GM19351 (cell line): ENCODE data around the gene ARFGEF3.

ENCODE experiments used
- ATAC-seq: cut with Tn5 transposase; IDR thresholded peaks from one replicate; pipeline ENCODE4 v1.9.1; 2021; ENCODE audit warnings: mild to moderate bottlenecking, moderate library complexity; ENCODE audit not compliant: unreplicated experiment

The ARFGEF3 gene

DNA sequence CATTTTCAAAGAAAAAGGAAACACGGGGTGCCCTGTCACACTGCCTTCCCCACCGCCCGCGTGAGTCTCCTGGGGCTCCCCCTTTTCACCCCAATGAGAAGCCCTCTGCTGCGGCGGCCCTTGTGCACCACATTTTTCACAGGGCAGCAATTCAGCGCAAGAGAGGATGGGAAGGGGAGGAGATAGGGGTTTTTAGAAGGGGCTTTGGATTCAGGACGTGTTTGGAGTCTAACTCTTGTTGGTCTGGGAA, 726 bp upstream of the ARFGEF3 start:
- ATAC-seq, result no peak

DNA sequence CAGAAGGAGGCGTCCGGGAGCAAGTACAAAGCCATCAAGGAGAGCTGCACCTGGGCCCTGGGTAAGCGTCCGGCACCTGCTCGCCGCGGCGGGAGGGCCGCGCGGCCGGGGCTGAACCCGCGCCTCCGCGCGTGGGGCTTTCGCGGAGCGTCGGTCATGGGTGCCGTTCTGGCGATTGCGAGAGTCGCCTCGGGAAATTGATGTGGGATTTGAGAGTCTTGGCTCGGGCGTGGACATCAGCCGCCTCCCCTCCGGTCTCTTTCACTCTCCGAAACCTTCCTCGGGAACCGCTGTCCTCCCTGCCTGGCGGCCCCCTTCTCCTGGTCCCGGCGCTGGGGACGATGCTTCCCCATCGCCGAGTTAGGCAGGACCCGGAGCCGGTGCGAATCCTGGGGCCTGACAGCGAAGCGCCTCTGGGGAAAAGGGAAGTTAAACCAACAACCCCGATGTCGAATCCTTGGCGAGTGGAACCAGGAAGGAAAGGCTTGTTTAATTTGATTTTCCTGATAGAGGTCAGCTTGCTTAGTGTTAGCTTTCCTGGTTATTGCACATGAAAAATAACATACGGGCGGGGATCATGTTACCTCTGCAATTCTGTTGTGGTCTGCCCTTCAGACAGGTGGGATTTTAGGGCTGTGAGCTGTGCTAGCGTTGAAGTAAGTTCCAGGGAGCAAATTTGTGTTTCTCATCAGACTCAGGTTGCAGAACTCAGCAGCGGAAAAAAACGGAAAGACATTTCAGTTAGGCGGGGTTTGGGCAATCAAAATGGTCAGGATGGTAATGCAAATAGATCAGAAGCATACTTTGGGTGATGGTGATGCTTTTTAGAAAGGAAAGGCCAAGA, 594 bp downstream of the ARFGEF3 start:
- ATAC-seq, result peak; percentile 40

DNA sequence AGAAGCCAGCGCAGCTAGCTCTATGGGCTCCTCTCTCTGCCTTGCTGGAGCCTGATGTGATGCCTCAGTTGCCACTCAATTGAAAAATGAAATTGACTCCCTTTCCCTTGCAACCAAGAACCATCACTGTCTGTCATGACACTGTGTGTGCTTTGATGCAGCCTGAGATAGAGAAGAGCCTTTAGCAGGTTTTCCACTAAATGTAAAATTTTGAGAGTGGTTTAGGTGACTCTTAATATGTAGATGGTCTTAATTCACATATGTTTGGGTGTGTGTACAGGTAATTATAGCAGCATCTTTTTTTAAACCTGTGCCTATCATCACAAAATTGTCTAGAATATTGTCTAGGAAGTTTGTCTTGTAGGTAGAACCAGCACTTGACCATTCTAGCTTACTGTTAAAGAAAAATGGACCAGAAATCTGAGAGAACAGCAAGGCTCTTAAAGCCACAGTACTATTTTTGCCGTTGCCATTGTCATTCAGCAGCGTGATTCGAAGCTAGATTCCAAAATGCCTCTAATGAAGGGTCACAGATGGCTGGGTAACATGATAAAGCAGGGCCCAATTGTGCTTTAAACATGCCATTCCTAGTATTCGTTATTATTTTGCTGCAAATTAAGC, 1.3 kb downstream of the ARFGEF3 start:
- no peak for ATAC-seq

DNA sequence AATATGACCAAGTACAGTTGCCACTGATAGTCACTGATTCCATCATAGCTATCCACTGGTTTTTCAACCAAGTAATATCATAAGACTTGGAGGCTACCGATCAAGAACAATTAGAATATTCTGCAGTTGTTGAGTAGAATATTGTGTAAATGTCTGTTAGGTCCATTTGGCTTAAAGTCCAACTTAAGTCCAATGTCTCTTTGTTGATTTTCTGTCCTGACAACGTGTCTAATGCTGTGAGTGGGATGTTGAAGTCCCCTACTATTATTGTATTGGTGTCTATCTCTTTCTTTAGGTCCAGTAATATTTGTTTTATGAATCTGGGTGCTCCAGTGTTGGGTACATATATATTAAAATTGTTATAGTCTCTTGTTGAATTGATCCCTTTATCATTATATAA, 13.9 kb downstream of the ARFGEF3 start:
- no peak for ATAC-seq

DNA sequence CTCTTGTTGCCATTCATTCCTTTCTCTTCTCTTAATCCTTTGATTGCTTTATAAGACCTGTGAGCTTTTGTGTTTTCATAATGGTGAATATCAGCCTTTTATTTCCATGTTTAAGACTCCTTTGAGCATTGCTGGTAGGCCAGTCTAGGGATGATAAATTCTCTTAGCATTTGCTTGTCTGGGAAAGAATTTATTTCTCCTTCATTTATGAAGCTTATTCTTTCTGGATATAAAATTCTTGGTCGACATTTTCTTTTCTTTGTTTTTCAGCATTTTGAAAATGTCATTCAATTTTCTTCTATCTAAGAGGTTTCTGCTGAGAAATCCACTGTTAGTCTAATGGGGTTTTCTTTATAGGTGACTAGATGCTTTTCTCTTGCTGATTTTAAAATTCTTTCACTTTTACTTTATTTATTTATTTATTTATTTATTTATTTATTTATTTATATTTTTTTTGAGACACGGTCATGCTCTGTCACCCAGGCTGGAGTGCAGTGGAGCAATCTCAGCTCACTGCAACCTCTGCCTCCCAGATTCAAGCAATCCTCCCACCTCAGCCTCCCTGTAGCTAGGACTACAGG, 15.0 kb downstream of the ARFGEF3 start:
- no peak for ATAC-seq

DNA sequence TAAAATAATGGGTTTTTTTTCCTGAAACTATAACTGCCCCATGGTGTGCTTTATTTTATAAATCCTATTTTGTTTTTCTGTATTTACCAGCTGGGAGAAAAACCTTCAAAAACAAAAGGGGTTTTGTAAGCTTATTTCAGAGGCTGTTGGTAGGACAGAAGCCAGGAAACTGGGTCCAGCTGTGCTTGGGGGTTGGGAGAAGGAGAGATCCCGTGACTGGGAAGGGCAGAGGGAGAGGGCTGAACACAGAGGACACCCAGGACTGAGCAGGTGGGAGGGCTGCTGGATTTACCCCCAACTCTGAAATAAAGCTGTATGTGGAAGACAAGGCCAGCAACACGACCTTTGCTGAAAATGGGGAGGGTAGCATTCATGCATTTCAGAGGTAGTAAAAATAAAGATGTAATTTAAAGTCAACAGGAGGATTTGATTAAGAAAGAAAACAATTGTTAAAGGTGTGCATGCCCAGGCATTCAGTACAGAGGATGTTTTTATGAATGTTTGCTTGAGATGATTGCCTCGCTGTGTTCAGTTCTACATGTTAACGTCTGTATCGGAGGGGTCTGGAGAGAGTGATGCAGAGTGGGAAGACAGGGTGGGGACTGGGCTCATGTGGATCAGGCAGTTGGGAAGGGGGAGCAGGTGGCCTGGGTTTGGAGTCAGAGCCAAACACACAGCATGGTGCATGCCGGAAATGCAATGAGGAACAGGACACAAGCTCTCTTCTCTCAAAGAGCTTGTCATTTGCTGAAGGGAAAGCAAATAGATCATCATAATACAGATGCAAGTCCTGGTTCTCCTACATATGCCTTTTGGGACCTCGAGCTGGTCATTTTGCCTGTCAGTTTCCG, 21.4 kb downstream of the ARFGEF3 start:
- no peak for ATAC-seq

DNA sequence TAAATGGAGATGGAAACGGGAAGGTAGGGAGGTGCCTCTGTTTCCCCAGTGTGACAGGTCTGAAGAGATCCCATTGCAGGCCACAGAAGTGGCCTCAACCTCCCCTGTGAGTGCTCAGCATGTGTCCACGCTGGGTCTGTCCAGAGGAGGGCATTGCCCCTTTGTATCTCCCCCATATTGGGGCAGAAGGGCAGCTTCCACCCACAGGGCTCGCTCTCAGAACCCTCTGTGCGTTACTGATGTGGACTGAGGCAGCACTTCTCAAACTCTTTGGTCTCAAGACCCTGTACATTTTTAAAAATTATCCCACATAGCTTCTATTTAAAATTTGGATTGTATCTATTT, 22.0 kb downstream of the ARFGEF3 start:
- no peak for ATAC-seq

DNA sequence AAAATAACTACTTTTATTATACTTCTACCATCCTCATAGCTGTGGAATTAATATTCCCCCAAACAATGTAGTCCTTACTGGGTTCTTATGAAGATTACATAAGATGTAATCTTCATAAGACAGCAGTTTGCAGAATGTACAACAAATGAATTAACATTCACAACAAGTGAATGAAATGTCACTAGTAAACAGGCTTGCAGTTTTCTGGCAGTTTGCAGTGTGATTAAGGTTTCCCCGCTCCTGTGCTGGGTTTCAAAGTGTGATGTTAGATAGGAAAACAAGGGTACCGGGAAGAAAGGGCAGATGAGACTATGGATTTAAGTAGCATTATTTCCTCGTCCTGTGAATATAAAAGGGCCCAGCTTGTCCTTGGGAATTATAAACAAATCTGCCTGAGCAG, 22.5 kb downstream of the ARFGEF3 start:
- ATAC-seq, result no peak

DNA sequence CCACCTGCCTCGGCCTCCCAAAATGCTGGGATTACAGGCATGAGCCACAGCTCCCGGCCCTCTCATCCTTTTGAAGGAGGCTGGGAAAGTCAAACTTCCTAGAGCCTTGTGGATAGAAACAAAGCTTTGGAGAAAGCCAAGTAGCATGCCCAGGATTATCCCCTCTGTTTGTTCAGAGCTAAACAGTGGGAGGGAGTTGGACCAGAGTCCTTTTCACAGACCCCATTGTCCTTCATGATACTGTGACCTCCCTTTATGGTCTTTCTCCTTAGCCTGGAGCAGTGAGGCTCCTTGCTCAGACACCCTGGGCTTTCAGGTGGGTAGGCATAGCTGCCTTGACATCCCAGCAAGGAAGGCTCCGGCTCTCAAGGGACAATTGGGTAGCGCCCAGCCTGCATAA, 25.4 kb downstream of the ARFGEF3 start:
- ATAC-seq, result no peak

DNA sequence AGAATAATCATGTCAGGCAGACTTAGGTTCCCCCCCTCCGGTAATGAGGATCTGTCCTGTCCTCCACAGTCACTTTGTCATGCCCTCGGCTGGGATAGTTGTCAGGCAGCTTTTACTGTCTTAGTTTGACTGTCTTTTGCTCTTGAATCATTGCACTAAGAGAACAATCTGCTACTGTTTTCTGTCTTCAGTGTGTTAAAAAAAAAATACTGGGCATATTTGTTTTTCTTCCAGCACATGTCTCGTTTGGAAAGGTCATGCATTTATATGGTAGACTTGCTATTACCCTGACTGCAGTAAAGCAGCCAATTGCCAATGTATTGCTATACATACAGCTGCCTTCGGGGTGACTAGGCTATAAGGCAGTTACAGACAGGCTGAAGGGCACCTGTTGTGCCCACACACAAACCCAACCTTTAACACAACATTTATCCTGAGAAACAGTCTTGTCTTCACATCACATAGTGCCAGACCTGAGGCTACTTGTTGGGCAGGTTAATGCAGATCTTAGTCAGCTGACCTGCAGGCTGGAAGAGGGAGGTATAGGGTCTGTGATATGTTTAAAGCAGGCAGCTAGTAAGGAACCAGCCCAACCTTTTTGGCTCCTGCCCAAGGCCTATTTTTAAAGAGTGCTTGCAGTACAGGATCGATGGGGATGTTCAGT, 26.7 kb downstream of the ARFGEF3 start:
- no peak for ATAC-seq

DNA sequence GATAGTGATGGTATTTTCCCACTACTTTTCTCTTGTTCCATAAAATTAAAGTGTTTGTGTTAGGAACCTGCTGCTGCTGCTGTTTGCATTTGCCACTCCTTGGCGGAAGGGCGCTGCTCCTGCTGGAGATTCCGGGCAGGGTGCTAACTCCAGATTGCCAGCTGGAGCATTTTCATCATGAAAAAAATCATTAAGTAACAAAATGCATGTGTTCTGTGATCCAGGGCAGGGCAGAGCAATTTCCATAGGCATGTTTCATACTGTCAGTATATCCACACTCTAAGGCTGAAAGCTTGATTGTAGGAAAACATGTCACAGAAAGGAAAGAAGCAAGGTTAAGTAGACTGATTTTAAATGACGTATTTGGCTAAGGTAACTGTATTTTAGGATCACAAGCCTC, 32.5 kb downstream of the ARFGEF3 start:
- ATAC-seq, result no peak

DNA sequence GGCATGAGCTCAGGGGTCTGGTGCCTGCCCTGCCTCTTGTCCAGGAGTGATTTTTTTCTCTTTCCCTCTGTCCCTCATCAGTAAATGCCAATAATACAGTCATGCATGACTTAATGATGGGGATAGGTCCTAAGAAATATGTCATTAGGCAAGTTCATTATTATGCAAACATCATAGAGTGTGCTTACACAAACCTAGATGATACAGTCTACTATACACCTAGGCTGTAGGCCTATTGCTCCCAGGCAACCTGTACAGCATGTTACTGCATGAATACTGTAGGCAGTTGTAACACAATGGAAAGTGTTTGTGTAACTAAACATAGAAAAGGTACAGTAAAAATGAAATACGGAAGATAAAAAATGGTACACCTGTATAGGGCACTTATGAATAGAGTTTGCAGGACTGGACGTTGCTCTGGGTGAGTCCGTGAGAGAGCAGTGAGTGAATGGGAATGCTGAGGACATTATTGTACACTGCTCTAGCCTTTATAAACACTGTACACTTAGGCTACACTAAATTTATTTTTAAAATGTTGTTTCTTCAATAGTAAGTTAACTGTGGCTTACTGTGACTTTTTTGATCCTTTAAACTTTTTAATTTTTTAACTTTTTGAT, 34.5 kb downstream of the ARFGEF3 start:
- ATAC-seq, result no peak

DNA sequence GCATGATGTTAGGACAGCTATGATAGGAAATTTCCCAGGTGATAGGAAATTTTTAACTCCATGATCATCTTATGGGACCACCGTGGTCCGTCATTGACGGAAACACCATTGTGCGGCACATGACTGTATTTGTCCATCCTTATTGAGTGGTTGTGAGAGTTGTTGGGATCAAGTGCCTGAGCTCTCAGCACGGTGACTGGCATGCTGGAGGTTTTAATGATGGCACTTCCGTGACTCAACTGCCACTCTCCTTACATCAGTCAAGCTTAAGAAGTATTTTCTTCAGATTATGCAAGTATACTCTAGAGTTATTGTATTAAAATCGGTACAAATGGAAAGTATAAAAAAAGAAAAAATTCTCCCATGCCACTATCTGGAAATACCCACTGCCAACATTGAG, 35.8 kb downstream of the ARFGEF3 start:
- no peak for ATAC-seq

DNA sequence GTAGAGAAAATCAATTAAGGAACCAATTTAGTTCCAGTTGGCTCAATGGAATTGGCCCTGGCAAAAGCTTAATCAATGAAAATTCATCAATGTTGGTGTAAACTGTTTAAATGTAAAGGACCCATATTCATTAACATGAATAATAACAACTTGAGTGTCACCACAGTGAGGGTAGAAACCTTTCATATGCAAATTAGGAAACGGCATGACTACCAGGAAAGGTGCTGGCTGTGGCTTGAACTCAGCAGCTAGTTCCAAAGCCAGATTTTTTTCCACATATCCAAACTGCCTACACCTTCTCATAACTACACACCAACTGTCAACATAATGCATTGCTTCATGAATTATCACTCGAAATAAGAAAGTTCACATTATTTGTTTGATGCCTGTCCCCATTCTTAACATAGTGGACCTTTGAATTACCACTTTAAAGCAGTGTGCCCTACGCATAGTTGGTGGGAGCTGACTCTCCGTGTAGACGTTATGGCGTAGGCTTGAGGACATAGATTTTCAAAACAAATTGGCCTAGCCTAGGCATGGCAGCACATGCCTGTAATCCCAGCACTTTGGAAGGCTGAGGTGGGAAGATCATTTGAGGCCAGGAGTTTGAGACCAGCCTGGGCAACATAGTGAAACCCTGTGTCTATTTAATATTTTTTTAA, 36.8 kb downstream of the ARFGEF3 start:
- ATAC-seq, result no peak

DNA sequence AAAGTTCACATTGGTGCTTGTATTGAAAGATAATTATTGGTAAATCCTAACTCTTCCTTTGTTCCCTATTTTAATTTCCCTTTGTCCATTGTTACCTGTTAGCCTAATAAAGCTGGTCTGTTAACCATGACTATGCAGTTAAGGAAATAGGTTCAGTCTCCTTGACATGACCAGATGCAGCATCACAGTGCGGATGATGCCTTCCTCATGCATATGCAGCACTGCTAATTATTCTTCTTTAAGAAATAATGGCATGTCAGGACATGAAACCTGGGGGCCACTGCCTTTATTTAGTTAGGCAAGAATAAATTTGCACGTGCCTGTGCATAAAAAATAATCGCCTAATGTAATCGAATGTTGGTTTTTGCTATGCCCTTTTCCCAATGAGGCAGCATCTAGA, 40.1 kb downstream of the ARFGEF3 start:
- ATAC-seq, result no peak

DNA sequence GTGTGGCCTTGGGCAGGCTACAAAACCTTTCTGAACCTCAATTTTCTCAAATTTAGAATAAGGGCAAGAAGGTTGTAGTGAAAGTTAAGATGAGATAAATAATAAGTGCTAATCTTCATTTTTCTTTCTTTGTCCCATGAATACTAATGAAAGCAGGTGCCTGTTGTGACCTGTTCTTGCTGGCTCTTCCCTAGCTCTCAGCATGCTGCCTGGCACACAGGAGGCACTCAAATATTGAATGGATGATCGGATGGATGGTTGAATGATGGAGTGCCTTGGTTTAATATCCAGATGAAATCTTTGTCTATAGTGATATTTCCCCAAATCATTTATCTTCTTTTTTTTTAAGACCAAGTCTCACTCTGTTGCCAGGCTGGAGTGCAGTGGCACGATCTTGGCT, 41.6 kb downstream of the ARFGEF3 start:
- no peak for ATAC-seq

DNA sequence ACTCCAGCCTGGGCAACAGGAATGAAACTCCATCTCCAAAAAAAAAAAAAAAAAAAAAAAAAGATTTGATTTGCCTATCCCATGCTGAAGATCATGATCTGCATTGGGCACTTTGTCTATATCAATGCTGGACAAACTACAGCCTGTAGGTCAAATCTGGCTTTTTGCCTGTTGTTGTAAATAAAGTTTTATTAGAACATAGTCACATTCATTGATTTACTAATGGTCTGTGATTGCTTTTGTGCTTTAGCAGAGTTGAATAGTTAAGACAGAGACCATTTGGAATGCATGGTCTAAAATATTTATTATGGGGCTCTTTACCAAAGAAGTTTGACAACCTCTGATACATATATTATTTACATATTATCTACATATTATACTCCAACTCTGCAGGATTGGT, 42.6 kb downstream of the ARFGEF3 start:
- ATAC-seq, result no peak

DNA sequence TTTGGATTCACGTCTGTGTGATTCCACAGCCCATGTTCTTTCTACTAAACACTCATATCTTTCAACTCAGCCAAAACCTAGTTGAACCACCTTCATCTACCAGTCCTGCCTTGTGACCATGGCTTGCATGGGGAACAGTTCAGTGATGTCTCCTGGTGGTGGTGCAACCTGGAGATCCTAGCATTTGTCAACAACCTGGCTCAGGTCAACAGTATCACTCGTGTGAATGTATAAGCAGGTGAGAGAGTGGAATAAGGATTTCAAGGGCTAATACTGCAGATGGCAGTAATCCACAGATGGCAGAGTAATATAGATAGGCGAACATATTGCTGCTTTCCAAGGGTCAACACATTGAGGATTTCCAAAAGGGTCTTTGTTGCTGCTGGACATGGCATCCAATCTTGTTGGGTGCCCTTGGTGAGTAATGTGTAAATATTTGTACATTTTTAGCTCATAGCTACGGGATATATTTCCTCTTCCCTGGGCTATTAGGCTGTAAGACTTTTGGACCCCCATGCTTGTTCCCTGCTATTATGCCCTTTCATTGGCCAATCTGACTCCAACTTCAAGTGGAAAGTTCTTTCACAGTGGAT, 43.1 kb downstream of the ARFGEF3 start:
- ATAC-seq, result no peak

DNA sequence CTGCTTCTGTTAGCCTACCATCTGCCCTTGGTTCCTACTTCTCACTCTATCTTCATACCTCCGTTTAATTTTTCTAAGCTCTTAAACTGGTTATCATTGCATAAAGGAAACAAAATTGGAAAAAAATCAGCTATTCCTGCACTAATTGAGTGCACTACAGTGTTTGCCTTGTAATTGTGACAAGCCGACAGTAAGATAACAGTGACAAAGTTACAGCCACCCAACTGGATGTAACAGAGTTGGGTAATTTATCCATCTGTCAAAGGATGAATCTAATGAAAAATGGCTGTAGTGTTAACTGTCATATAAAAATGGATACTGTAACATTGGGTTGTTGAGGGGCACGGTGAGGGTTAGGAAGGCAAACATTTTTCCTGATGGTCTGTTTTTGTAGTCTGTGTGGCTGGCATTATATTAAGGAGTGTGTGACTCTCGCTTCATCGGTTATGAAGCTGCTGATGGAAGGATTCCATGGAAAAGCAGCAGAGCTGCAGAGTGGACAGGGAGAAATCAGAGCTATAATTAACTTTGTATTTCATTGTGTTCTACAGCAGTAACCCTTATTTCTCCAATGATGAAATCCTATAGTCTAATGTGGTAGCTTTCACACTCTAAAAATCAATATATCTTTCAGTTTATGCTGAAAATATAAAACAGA, 43.8 kb downstream of the ARFGEF3 start:
- no peak for ATAC-seq
